ENCODE measurements around the gene MAD2L2. TPM values are rescaled to one million over a fixed set of nuclear protein-coding genes. Genes with fewer than 3 reads are reported as not detected.

Gene MAD2L2
- total RNA-seq, 1 donor from 2014 or later, result 30.0 TPM

DNA sequence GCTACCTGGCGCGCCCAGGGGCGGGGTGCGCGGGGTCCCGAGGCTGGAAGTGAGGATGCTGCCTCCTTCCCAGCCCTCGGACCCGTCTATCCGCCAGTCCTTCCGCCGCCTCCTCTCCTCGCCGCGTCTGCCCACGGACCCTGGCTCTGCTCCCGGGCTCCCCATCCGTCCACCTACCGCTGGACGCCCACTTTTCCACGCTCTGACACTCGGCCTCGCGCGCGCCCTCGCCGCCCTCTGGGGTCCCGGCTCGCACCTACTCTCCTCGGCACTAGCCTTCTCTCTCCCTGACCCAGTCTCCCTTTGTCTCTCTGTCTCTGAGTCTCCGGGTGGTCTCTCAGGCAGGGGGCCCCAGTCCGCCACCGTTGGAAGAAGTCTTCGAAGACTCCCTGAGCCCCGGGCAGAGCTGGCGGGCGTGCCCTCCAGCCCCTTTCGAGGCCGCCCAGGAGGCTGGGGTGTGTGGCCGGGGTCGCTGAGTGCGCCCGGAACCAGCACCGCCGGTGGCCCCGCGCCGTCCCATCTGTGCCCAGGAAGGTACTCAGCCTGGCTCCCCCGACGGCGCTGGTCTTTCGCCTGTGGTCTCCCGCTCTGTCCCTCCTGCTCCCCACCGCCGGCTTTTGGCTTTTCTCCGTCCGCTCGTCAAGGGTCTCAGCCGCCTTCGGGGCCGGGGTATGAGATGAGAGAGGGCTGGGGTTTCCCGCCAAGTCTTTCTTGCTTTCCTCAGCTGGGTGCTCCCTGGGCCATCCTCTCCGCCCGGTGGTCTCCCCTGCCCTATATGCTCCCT, 11.2 kb upstream of the MAD2L2 start:
- TF ChIP-seq POLR2A (IDR thresholded peaks at IDR 0.05), result no peak
- no peak for DNase-seq (ENCODE audit: extremely low spot score in 2 of 2)
- Histone ChIP-seq H3K27ac (no peak overlapping the region), H3K4me1 (peaks cover 26% of the 10 kb centered on the region), H3K27me3 (peaks cover 4% of the 10 kb centered on the region), H3K4me3 (peak overlapping the region; percentile 13 to 17), H3K36me3 (no peaks in the 10 kb centered on the region), H3K9me3 (no peaks in the 10 kb centered on the region)
- intact Hi-C loops (cut with DNase I), result loop anchor here (2.0 kb wide), 1 partner anchor 23 kb away; no protein-coding TSS in a partner anchor

DNA sequence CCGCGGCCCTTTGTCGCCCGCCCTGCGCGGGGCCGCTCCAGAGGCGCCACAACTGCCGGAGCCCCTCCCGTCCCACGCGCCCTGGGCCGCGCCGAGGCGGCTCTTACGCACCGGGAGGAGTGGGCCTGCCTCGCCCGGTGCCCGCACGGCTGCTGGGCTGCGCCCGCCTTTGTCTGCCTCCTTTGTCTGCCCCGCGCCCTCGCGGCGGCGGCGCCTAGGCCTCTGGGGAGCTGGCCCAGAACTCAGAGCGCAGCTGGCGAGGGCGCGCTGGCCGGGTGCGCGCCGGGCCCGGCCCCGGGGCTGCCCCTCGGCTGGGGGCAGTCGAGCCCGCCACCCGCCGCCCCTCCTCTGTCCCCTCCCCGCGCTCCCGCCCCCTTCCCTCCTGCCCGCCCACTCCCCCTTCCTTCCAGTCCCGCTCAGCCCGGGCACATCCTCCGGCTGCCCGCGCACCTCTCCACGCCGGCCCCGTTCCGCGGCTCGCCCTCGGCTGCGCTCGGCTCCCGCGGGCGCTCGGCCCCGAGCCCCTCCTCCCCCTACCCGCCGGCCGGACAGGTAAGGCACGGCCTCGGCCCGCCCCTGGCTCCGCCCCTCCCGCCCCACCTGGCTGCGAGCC, 10.5 kb upstream of the MAD2L2 start, which contains the start of gene DRAXIN:
Gene DRAXIN, plus strand, starts transcription at position 409 of the 613 bp plus-strand sequence. CDS start 14,549 bp downstream, outside the sequence.
- Histone ChIP-seq H3K4me1 (peaks cover 26% of the 10 kb centered on the region), H3K9me3 (no peaks in the 10 kb centered on the region), H3K27me3 (peaks cover 4% of the 10 kb centered on the region), H3K4me3 (peak within 1 kb of the TSS; percentile 13 to 17), H3K36me3 (no peaks in the 10 kb centered on the region), H3K27ac (no peak within 1 kb of the TSS)
- intact Hi-C loops (cut with DNase I), result no loop called here
- no peak for DNase-seq (ENCODE audit: extremely low spot score in 2 of 2)
- TF ChIP-seq POLR2A (IDR thresholded peaks at IDR 0.05) (no peak), POLR2AphosphoS5 (IDR thresholded peaks at IDR 0.05; ENCODE audit: insufficient read depth in 1 of 2, low read depth in 1 of 2) (no peak), CTCF (IDR thresholded peaks at IDR 0.05) (no peak)

- intact Hi-C loops (cut with DNase I), result no loop called here
Measured at GRCh38 chr1:11690397-11691301, 9.7 kb upstream of the MAD2L2 start.

DNA sequence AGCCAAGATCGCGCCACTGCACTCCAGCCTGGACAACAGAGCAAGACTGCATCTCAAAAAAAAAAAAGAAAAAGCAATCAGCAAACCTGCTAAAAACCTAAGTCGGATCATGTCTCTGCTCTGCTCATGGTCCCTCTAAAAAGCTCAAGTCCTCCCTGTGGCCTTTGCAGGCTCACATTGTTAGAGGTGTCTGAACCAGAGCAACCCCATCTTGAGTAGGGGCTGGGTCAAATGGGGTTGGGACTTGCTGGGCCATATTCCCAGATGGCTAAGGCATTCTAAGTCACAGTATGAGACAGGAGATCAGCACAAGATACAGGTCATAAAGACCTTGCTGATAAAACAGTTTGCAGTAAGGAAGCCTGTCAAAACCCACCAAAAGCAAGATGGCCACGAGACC, 7.6 kb upstream of the MAD2L2 start:
- H3K27ac ChIP-seq, result no peak overlapping the region
- no peak for DNase-seq (ENCODE audit: extremely low spot score in 2 of 2)
- no peak overlapping the region for H3K4me3 ChIP-seq
- no peak for TF ChIP-seq POLR2A (IDR thresholded peaks at IDR 0.05)
- no peak for TF ChIP-seq POLR2AphosphoS5 (IDR thresholded peaks at IDR 0.05; ENCODE audit: insufficient read depth in 1 of 2, low read depth in 1 of 2)
- intact Hi-C loops (cut with DNase I), result no loop called here
- no peaks in the 10 kb centered on the region for H3K9me3 ChIP-seq
- no peaks in the 10 kb centered on the region for H3K36me3 ChIP-seq
- H3K4me1 ChIP-seq, result peaks cover 26% of the 10 kb centered on the region
- H3K27me3 ChIP-seq, result peaks cover 4% of the 10 kb centered on the region

More at GRCh38 chr1:11690397-11691301, 9.7 kb upstream of the MAD2L2 start:
- H3K4me3 ChIP-seq, result peak overlapping the region; percentile 13 to 17
- no peaks in the 10 kb centered on the region for H3K36me3 ChIP-seq
- no peak for DNase-seq (ENCODE audit: extremely low spot score in 2 of 2)
- no peaks in the 10 kb centered on the region for H3K9me3 ChIP-seq
- peaks cover 26% of the 10 kb centered on the region for H3K4me1 ChIP-seq
- TF ChIP-seq CTCF (IDR thresholded peaks at IDR 0.05) (no peak), POLR2A (IDR thresholded peaks at IDR 0.05) (no peak), POLR2AphosphoS5 (IDR thresholded peaks at IDR 0.05; ENCODE audit: insufficient read depth in 1 of 2, low read depth in 1 of 2) (no peak)
- H3K27me3 ChIP-seq, result peaks cover 4% of the 10 kb centered on the region
- no peak overlapping the region for H3K27ac ChIP-seq

GRCh38 chr1:11685210-11685752, 4.3 kb upstream of the MAD2L2 start:
- TF ChIP-seq CTCF (IDR thresholded peaks at IDR 0.05) (no peak), POLR2AphosphoS5 (IDR thresholded peaks at IDR 0.05; ENCODE audit: insufficient read depth in 1 of 2, low read depth in 1 of 2) (no peak), POLR2A (IDR thresholded peaks at IDR 0.05) (no peak)
- Histone ChIP-seq H3K9me3 (no peaks in the 10 kb centered on the region), H3K27me3 (no peaks in the 10 kb centered on the region), H3K4me3 (no peak overlapping the region), H3K4me1 (peaks cover 19% of the 10 kb centered on the region), H3K36me3 (no peaks in the 10 kb centered on the region), H3K27ac (no peak overlapping the region)
- intact Hi-C loops (cut with DNase I), result no loop called here
- DNase-seq (ENCODE audit: extremely low spot score in 2 of 2), result no peak

All from vagina (tissue), 2 donors.